ENCODE results near the gene KIF6.

The KIF6 gene

GRCh38 chr6:39696986-39697788, 28.0 kb downstream of the KIF6 start:
- no peak overlapping the region for H3K27ac ChIP-seq (replicated peaks)
- no peaks in the 10 kb centered on the region for H3K27me3 ChIP-seq (ENCODE audit: insufficient read depth, poor library complexity, severe bottlenecking)
- H3K4me3 ChIP-seq (replicated peaks; ENCODE audit: insufficient read depth, low read length) = no peak overlapping the region
- DNase-seq (ENCODE audit: low read depth in 1 of 2, low spot score in 1 of 2) = no peak
- TF ChIP-seq SPI1 (IDR thresholded peaks at IDR 0.05; ENCODE audit: borderline replicate concordance, low read depth) = no peak
- TF ChIP-seq CTCF (IDR thresholded peaks at IDR 0.05; ENCODE audit: insufficient read depth, low read length) = no peak
- no peak for TF ChIP-seq REST (IDR thresholded peaks at IDR 0.05; ENCODE audit: insufficient replicate concordance, low read depth)
- no peak for TF ChIP-seq POLR2AphosphoS5 (IDR thresholded peaks at IDR 0.05; ENCODE audit: low read depth)
- TF ChIP-seq GABPA (IDR thresholded peaks at IDR 0.05; ENCODE audit: low read depth) = no peak

- TF ChIP-seq CTCF (IDR thresholded peaks at IDR 0.05; ENCODE audit: insufficient read depth, low read length) (no peak), GABPA (IDR thresholded peaks at IDR 0.05; ENCODE audit: low read depth) (no peak), SPI1 (IDR thresholded peaks at IDR 0.05; ENCODE audit: borderline replicate concordance, low read depth) (no peak), POLR2AphosphoS5 (IDR thresholded peaks at IDR 0.05; ENCODE audit: low read depth) (no peak), REST (IDR thresholded peaks at IDR 0.05; ENCODE audit: insufficient replicate concordance, low read depth) (no peak)
- Histone ChIP-seq H3K27ac (replicated peaks) (no peak overlapping the region), H3K27me3 (ENCODE audit: insufficient read depth, poor library complexity, severe bottlenecking) (no peaks in the 10 kb centered on the region), H3K4me3 (replicated peaks; ENCODE audit: insufficient read depth, low read length) (no peak overlapping the region)
- DNase-seq (ENCODE audit: low read depth in 1 of 2, low spot score in 1 of 2) = no peak
These were observed 29.8 kb downstream of the KIF6 start for GRCh38 chr6:39695447-39695846.

GRCh38 chr6:39693206-39693605, 32.0 kb downstream of the KIF6 start:
- no peak overlapping the region for H3K27ac ChIP-seq (replicated peaks)
- TF ChIP-seq SPI1 (IDR thresholded peaks at IDR 0.05; ENCODE audit: borderline replicate concordance, low read depth) (no peak), REST (IDR thresholded peaks at IDR 0.05; ENCODE audit: insufficient replicate concordance, low read depth) (no peak), GABPA (IDR thresholded peaks at IDR 0.05; ENCODE audit: low read depth) (no peak), POLR2AphosphoS5 (IDR thresholded peaks at IDR 0.05; ENCODE audit: low read depth) (no peak), CTCF (IDR thresholded peaks at IDR 0.05; ENCODE audit: insufficient read depth, low read length) (no peak)
- DNase-seq (ENCODE audit: low read depth in 1 of 2, low spot score in 1 of 2) = no peak
- no peak overlapping the region for H3K4me3 ChIP-seq (replicated peaks; ENCODE audit: insufficient read depth, low read length)
- no peaks in the 10 kb centered on the region for H3K27me3 ChIP-seq (ENCODE audit: insufficient read depth, poor library complexity, severe bottlenecking)
